Kidney (tissue), 14 donors: ENCODE measurements around the gene NOTCH1. TPM values are rescaled to one million over a fixed set of nuclear protein-coding genes. Genes with fewer than 3 reads are reported as not detected.

Source experiments
- DNase-seq, 5 donors: peaks; one replicate each; pipeline ENCODE4 v3.0.0-alpha.2; 2013 to 2020
- FAIRE-seq: peaks from 2 replicates; lab custom pipeline; 2012; peaks lifted over from hg19 to GRCh38; lab: Jason Lieb, UNC
- H3K27ac ChIP-seq, 2 donors: one replicate each; pipeline ENCODE4 v1.7.0; 2013; ENCODE audit warnings: low read depth in 2 of 2, low read length in 2 of 2, inconsistent platforms in 1 of 2
- H3K27me3 ChIP-seq: one replicate; pipeline ENCODE4 v1.7.1; 2013; ENCODE audit warnings: low read length, inconsistent platforms; ENCODE audit not compliant: control insufficient read depth, insufficient read depth
- H3K36me3 ChIP-seq, 3 donors: one replicate each; pipeline versions ENCODE4 v1.7.0 to v1.7.1; 2013; ENCODE audit warnings: low read length in 3 of 3, control low read depth in 1 of 3, inconsistent platforms in 1 of 3; ENCODE audit not compliant: insufficient read depth in 3 of 3, control insufficient read depth in 2 of 3
- H3K4me1 ChIP-seq, 3 donors: one replicate each; pipeline versions ENCODE4 v1.7.0 to v1.7.1; 2013; ENCODE audit warnings: low read length in 3 of 3, inconsistent platforms in 1 of 3, low read depth in 1 of 3; ENCODE audit not compliant: control insufficient read depth in 2 of 3, insufficient read depth in 2 of 3
- H3K4me3 ChIP-seq, 3 donors: one replicate each; pipeline versions ENCODE4 v1.7.0 to v1.8.1; 2013; ENCODE audit warnings: low read length in 3 of 3, control low read depth in 1 of 3, inconsistent platforms in 1 of 3
- H3K9ac ChIP-seq, 3 donors: one replicate each; pipeline versions ENCODE4 v1.7.0 to v1.7.1; 2013; ENCODE audit warnings: low read length in 3 of 3, control low read depth in 1 of 3, inconsistent platforms in 1 of 3
- H3K9me3 ChIP-seq, 3 donors: one replicate each; pipeline versions ENCODE4 v1.7.0 to v1.7.1; 2013; ENCODE audit warnings: low read length in 3 of 3, control low read depth in 1 of 3, inconsistent platforms in 1 of 3; ENCODE audit not compliant: control insufficient read depth in 2 of 3, insufficient read depth in 1 of 3
- intact Hi-C: fragments of 100-400 bp; cut with DNase I; formaldehyde crosslinking; loops from one replicate; pipeline ENCODE4 v1.11.1; 2022
- polyA plus RNA-seq: library from polyadenylated mRNA; stranded (reverse); fragments of 350-450 nt; fragmentation: Illumina TruSeq; extraction: RNeasy Lipid Tissue Mini Kit (QIAGEN cat#74804); gene quantifications from one replicate; pipeline ENCODE4 v1.2.3, GENCODE V29; 2014; ENCODE audit warnings: low read depth, low replicate concordance; ENCODE audit not compliant: insufficient read depth
- total RNA-seq: library from RNA; stranded (reverse); fragmentation: NEBNext Ultra II Directional; extraction: Animal tissue kit (Norgen Biotek cat#: 25700); gene quantifications from one replicate; pipeline ENCODE4 v1.2.1, GENCODE V29; 2021
- TF ChIP-seq, protein P1 (sequence below): IDR thresholded peaks from 3 replicates; pipeline ENCODE4 v1.5.1; 2012; ENCODE audit warnings: mild to moderate bottlenecking, moderate library complexity, borderline replicate concordance; ENCODE audit not compliant: insufficient read depth; ENCODE audit errors: extremely low read depth
- donor health status: control.
- donor health status: control.
- donor health status: control.
- donor health status: control.
- donor health status: control.
- donor health status: DM: yes; HTN: yes; CAD: no.
- donor health status: Normal renal cell carcinoma (clear cell type).

Gene NOTCH1
- total and polyA plus RNA-seq, 2 donors from 2014 or later, result 6.5 to 77.2 TPM

DNA sequence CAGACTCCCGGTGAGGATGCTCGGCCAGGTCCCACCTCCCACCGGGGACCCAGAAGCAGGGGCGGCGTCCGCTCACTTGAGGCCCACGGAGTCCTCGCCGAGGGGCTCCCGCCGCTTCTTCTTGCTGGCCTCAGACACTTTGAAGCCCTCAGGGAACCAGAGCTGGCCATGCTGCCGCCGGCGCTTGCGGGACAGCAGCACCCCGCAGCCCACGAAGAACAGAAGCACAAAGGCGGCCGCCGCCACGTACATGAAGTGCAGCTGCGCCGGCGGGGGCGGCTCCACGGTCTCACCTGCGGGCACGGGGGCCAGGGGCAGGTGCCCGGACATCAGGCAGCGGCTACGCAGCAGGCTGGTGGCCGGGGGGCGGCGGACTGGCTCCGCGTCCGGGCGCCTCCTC is 43.7 kb downstream of the NOTCH1 start:
- intact Hi-C loops, result no loop called here
- Histone ChIP-seq H3K27ac (no peak overlapping the region), H3K9me3 (no peaks in the 10 kb centered on the region), H3K9ac (no peak overlapping the region), H3K4me3 (no peak overlapping the region), H3K4me1 (no peaks in the 10 kb centered on the region), H3K36me3 (peaks cover 0 to 39% (median 16%) of the 10 kb centered on the region in 3 donors), H3K27me3 (no peaks in the 10 kb centered on the region)
- FAIRE-seq (no peak), DNase-seq (no peak)
- TF ChIP-seq, protein P1, sequence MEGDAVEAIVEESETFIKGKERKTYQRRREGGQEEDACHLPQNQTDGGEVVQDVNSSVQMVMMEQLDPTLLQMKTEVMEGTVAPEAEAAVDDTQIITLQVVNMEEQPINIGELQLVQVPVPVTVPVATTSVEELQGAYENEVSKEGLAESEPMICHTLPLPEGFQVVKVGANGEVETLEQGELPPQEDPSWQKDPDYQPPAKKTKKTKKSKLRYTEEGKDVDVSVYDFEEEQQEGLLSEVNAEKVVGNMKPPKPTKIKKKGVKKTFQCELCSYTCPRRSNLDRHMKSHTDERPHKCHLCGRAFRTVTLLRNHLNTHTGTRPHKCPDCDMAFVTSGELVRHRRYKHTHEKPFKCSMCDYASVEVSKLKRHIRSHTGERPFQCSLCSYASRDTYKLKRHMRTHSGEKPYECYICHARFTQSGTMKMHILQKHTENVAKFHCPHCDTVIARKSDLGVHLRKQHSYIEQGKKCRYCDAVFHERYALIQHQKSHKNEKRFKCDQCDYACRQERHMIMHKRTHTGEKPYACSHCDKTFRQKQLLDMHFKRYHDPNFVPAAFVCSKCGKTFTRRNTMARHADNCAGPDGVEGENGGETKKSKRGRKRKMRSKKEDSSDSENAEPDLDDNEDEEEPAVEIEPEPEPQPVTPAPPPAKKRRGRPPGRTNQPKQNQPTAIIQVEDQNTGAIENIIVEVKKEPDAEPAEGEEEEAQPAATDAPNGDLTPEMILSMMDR, result no peak

DNA sequence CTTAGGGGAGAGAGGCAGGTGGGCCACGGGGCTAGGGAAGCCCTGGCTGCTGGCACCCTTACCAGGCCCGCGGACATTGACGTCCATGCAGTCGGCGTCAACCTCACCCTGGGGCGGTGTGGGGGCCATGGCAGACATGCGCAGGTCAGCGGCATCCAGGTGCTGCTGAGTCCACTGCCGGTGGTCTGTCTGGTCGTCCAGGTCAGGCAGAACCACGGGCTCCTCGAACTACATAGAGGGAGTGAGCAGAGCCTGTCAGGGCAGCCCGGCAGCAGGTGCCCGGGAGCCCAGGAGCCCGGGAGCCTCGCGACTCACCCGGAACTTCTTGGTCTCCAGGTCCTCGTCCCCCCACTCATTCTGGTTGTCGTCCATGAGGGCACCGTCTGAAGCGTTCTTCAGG is 44.2 kb downstream of the NOTCH1 start:
- FAIRE-seq, result no peak
- DNase-seq, result no peak
- Histone ChIP-seq H3K36me3 (peaks cover 0 to 37% (median 16%) of the 10 kb centered on the region in 3 donors), H3K9ac (no peak overlapping the region), H3K27ac (no peak overlapping the region), H3K4me3 (no peak overlapping the region), H3K27me3 (no peaks in the 10 kb centered on the region), H3K4me1 (no peaks in the 10 kb centered on the region), H3K9me3 (no peaks in the 10 kb centered on the region)
- TF ChIP-seq, protein P1, result no peak
- intact Hi-C loops, result no loop called here

DNA sequence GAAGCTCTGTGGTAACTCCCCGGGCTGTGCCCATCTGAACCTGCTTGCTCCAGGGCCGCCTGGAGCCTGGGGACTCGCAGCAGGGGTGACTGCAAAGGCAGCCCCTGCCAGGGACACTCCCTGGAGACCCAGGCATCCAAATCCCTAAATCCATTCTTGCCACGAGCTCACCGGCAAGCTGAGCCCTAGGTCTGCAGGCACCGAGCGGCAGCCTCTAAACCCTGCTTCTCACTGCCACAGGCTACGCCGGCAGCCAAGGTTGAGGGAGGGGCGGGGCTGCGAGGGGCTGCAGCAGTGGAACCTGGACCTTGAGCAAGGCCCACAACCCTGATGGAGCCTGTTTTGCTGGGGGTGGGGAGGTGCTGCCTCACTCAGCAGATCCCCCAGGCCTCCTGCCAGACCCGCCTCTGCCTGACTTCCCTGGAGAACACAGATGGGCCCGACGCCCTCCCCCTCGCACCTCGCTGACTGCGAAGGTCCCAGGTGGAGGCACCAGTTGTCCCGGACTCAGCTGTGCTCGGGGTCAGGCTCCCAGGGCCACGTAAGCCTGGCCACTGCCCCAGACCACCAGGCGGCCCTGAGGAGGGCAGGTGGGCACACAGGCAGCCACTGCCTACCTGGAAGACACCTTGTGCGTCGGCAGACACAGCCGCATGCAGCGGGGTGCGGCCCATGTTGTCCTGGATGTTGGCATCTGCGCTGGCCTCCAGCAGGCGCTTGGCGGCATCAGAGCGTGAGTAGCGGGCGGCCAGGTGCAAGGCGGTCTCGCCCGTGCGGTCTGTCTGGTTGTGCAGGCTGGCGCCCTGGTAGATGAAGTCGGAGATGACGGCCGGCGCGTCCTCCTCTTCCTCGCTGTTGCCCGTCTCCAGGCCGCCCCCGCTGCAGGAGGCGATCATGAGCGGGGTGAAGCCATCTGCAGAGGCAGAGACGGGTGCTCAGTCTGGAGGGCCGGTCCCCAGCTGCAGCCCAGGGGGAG is 45.6 kb downstream of the NOTCH1 start:
- peaks cover 0 to 37% (median 13%) of the 10 kb centered on the region in 3 donors for H3K36me3 ChIP-seq
- no peaks in the 10 kb centered on the region for H3K4me1 ChIP-seq
- H3K27me3 ChIP-seq, result no peaks in the 10 kb centered on the region
- H3K9ac ChIP-seq, result no peak overlapping the region
- no peak overlapping the region for H3K27ac ChIP-seq
- TF ChIP-seq, protein P1, result no peak
- no peak for DNase-seq
- H3K4me3 ChIP-seq, result no peak overlapping the region
- FAIRE-seq, result no peak
- no peaks in the 10 kb centered on the region for H3K9me3 ChIP-seq
- intact Hi-C loops, result no loop called here
